CD4-positive, alpha-beta T cell treated with Interferon alpha-2 for 1 hour (primary cell): ENCODE measurements around the gene ADCY7.
"Not testable (repeated sequence)": the region's sequence is repeated elsewhere in the genome, so short reads cannot be mapped to it uniquely, and the experiment has no call there.

Experiments used
- DNase-seq, 2 donors: peaks; one replicate each; pipeline ENCODE4 v3.0.0-alpha.2; 2020 to 2022

Gene ADCY7

GRCh38 chr16:50266337-50267091 is at the start of gene ADCY7:
Gene ADCY7 (plus strand): TSS chr16:50266551. CDS start chr16:50288180, 21,629 bp downstream.
- peak; percentile 78 to 83 for DNase-seq

DNA sequence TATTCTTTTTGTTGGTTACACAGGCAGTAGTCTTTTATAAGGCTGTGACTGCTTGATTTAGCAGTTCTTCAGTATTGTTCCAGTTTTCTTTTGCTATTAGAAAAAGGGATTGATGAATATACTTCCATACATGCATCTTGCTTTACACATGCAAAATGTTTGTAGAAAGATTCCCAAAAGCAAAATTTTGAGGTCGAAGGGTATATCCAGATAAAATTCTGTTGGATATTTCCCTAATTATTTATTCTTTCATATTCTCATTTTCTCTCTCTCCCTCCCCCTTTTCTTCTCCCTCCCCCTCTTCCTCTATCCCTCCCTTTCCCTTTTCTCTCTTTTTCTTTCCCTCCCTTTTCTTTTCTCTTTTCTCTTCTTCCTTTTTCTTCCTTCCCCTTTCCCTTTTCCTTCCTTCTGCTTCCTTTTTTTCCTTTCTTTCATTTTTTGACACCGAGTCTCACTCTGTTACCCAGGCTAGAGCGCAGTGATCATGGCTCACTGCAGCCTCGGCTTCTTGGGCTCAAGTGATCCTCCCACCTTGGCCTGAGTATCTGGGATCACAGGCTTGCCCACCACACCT is 46.9 kb upstream of the ADCY7 start:
- no peak for DNase-seq

DNA sequence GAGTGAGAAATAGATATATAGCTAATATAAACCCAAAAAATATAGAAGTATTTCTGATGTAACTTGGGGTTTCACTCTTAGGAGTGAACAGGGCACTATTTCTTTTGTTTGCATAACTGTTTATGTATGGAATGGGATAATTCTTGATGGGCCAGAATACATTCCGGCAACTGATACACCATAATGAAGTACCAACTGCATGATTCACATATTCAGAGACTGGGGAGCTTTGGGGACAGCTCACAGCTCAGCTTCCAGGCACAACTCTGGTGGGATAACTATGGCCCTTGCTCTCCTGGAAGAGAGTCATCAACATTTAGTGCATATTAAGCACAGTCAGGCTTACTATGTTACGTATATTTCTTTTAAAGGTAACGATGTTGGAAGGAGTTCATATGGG is 42.1 kb upstream of the ADCY7 start:
- no peak for DNase-seq

GRCh38 chr16:50227120-50227519 is 39.2 kb upstream of the ADCY7 start:
- DNase-seq = no peak

DNA sequence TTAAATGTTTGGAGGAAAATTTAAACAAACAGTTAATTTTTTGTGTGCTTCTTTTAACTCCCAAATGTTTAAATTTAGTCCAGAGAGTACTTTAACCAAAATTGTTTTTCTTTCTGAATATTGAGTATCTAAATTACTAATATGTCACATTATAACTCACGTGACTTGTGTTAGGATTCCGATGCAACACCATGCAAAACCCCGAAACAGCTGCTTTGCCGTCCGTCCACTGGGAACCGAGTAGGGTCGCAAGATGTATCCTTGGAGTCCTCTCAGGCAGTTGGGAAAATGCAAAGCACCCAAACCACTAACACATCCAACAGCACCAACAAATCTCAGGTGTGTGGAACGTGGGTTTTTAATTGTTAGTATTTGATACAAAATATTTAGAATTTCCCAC is 38.7 kb upstream of the ADCY7 start:
- no peak for DNase-seq

DNA sequence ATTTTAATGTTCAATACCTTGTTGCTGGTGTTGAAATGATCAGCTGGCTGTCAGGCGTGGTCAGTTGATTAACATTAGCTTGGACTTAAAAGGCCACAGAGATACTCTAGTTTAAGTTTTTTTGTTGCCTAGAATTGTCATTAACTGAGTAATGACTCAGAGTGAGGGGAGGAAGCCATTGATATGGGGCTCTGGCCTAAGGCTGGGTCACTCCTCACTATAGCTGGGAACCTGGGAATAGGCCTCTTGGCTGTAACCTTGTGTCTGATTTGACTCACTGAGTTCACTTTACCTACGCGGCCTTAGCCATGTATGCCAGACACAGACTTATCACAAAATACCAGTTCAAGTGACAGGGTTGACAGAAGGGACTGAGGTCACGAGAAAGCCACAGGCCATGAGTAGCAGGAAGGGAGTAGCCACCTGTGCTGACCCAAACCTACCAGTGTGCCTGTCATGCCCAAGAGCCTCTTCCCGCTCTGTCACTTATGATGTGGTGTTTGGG is 37.9 kb upstream of the ADCY7 start:
- no peak for DNase-seq

GRCh38 chr16:50229149-50229726 is 37.1 kb upstream of the ADCY7 start:
- no peak for DNase-seq

- no peak for DNase-seq
These were observed 31.4 kb upstream of the ADCY7 start for GRCh38 chr16:50234771-50235556.

DNA sequence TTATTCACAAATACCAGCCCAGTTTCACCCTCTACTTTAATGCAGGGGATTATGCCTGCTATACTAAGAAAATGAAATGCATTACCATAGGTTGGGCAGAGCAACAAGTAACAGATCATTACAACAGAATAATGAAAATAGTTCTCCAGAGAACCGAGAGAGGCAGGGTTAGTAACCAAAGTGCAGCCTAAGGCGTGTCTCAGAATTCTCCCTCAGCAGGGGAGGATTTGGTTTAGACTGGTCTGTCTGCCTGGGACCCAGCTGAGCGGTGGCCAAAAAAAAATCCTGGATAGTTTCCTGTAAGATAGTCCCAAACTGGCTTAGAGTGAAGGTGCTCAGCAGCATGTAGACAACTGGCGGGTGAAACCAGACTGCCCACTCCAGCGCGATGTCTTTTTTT is 30.8 kb upstream of the ADCY7 start:
- no peak for DNase-seq

GRCh38 chr16:50238314-50238713 is 28.0 kb upstream of the ADCY7 start:
- no peak for DNase-seq

DNA sequence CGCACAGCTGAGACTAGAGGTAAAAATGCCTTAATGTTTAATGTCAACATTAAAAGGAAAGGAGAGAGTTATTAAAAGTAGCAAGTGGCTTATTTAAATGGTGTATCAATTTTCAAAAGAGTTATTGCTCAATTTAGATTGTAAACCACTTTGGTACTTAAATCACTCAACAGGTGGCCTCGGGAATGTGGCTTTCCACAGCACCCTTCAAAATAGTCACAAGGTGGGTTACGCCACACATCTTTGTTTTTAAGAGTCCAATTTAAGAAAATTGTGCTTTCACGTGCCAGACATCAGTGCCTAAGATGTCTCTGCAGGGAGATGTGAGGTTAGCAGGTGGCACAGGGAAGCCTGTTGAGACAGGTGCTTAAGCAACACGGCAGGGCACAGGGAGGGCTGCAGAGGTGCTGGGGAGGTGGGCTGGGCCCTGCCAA is 27.5 kb upstream of the ADCY7 start:
- no peak for DNase-seq

GRCh38 chr16:50243024-50243423 is 23.3 kb upstream of the ADCY7 start:
- DNase-seq = not testable (repeated sequence)

- DNase-seq = no peak
These were observed 22.2 kb upstream of the ADCY7 start for GRCh38 chr16:50244140-50244503.

- DNase-seq = no peak
These were observed 21.6 kb upstream of the ADCY7 start for GRCh38 chr16:50244504-50245416.

DNA sequence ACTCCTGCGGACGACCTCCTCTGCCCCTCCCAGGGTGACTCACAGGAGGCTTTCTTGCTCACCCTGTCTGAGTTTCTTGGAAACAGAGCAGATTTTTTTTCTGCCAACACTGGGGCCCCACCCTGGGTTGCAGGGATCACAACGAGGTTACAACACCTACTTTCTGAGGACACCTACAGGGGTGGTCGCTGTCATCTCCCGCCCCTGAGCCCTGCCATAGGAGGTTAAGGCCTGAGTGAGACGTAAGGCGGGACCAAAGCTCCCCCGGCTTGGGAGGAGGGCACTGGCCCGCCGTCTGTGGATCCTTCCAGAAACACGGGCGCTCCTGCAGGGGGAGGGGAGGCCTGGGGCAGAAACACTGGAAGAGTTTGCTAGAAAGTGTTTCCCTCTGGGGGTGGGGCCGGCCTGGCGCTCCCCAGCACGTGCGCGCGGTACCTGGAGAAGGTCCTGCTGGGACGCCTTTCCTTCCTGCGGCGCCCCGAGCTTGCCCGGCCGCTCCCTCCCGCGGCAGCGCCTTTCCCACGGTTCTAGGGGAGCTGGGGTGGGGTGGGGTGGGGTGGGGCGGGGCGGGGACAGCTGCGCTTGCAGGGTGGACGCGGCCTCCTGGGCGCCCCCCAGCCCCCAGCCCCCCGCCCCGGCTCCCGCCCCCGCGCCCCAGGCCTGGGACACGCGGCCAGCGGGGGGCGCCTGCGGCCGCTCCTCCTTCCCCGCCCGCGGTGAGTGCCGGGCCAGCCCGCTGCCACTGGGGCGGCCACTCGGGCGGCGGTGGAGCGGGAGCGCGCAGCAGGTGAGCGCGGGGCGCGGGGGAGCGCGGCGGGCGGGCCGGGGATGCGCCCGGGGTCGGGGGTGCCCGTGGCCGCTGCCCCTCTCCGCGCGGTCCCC is 20.7 kb upstream of the ADCY7 start:
- DNase-seq = peak; percentile 46 to 52

GRCh38 chr16:50246299-50247122 is 19.8 kb upstream of the ADCY7 start:
- no peak for DNase-seq

GRCh38 chr16:50247123-50247905 is 19.0 kb upstream of the ADCY7 start:
- DNase-seq = no peak

DNA sequence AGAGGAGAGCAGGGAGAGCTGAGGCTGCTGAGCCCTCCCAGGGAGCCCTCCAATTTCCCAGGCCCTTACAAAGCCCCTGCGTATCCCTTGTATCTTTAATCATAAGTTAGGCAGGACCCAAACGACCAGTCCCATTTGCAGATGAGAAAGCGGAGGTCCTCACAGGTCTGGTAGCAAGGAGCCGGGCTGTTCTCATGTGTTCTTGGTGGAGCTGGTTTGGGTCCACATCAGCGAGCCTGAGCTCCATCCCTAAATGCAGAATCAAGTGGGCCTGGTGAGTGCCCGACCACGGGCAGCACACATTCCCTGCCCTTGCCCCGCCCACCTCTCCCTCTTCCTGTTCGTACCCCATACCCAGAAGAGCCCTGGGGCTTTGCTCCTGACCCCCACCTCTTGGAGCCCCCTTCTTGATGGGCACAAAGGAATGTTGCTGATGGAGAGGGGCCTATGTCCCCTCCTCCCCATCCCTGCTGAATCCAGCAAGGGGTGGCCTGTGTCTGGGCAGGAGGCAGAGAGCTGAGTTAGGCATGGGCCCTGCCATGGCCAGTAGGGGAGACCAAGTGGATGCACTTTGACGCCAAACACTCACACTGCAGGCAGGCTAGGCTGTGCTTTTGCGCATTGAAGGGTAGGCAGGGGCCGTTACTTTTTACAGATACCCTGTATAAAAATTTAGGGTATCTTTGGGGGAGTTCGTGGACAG is 18.3 kb upstream of the ADCY7 start:
- DNase-seq = no peak

DNA sequence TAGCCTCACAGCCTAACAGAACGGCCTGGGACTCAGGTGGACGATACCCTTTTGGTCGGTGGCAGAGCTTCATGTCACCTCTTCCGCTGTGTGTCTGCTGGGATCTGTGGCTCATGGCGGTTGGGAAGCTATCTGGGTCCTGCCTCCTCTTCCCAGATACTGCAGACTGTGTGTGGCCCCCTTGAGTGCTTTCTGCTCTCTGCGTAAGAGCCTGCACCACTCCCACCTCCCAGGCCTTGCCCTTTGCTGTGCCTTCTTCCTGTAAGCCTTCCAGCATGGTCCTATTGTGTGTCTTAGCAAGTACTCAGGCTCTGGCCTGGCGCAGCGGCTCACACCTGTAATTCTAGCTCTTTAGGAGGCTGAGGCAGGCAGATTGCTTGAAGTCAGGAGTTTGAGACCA is 17.5 kb upstream of the ADCY7 start:
- DNase-seq = no peak
